IMR-90 (cell line): ENCODE data around the gene PUDP. TPM values are rescaled to one million over a fixed set of nuclear protein-coding genes. Genes with fewer than 3 reads are reported as not detected.

Source experiments
- ATAC-seq: fragments of 200-7000 bp; cut with Tn5 transposase; 2 replicates; pipeline ENCODE4 v1.9.1; 2020; ENCODE audit warnings: low read depth, mild to moderate bottlenecking, moderate library complexity
- BruUV-seq: library from RNA; stranded (reverse); fragments of 400-500 nt; replicated peaks from 2 replicates; lab custom pipeline; 2021; lab: Mats Ljungman, UMichigan
- CTCF ChIA-PET: fragments of 300-600 bp; formaldehyde crosslinking; extraction: SDS; loops from one replicate; lab custom pipeline; 2021; ENCODE audit warnings: antibody characterized with exemption; lab: Yijun Ruan, JAX
- POLR2A ChIA-PET: fragments of 300-600 bp; sonication (Branson Sonifier 250); formaldehyde crosslinking; loops from one replicate; lab custom pipeline; 2022; ENCODE audit warnings: antibody characterized with exemption; ENCODE audit not compliant: unreplicated experiment; lab: Charles Lee
- DNase-seq: peaks from one replicate; pipeline ENCODE4 v3.0.0; 2013
- H2AFZ ChIP-seq: replicated peaks from 2 replicates; pipeline ENCODE3; 2013; ENCODE audit warnings: low read length, mild to moderate bottlenecking; ENCODE audit not compliant: poor library complexity
- H2AK5ac ChIP-seq: 2 replicates; pipeline ENCODE4 v1.6.1; 2013; ENCODE audit warnings: low read depth, low read length, inconsistent platforms
- H2AK9ac ChIP-seq: replicated peaks from 2 replicates; pipeline ENCODE3; 2013; ENCODE audit warnings: mild to moderate bottlenecking, low read depth, low read length, moderate library complexity; ENCODE audit not compliant: poor library complexity
- H2BK120ac ChIP-seq: 2 replicates; pipeline ENCODE4 v1.6.1; 2013; ENCODE audit warnings: low read depth, low read length, inconsistent platforms
- H2BK15ac ChIP-seq: 3 replicates; pipeline ENCODE4 v1.6.1; 2013; ENCODE audit warnings: low read depth, low read length, inconsistent platforms
- H2BK20ac ChIP-seq: 2 replicates; pipeline ENCODE4 v1.6.1; 2013; ENCODE audit warnings: low read depth, mild to moderate bottlenecking, inconsistent platforms, low read length, moderate library complexity
- H2BK5ac ChIP-seq: 2 replicates; pipeline ENCODE4 v1.6.1; 2013; ENCODE audit warnings: mild to moderate bottlenecking, low read depth, low read length, inconsistent platforms; ENCODE audit not compliant: poor library complexity, severe bottlenecking
- H3K14ac ChIP-seq: replicated peaks from 2 replicates; pipeline ENCODE4 v1.6.1; 2013; ENCODE audit warnings: low read depth, low read length, inconsistent platforms
- H3K18ac ChIP-seq: 2 replicates; pipeline ENCODE4 v1.6.1; 2013; ENCODE audit warnings: low read depth, low read length, control low read depth
- H3K23ac ChIP-seq: 2 replicates; pipeline ENCODE4 v1.6.1; 2013; ENCODE audit warnings: low read depth, low read length, inconsistent platforms
- H3K27ac ChIP-seq: 2 replicates; pipeline ENCODE4 v1.5.1; 2013; ENCODE audit warnings: mild to moderate bottlenecking, control low read depth, low read length; ENCODE audit not compliant: insufficient read depth
- H3K27me3 ChIP-seq: 2 replicates; pipeline ENCODE4 v1.6.1; 2013; ENCODE audit warnings: low read length; ENCODE audit not compliant: control insufficient read depth, insufficient read depth
- H3K36me3 ChIP-seq: 2 replicates; pipeline ENCODE4 v1.6.1; 2013; ENCODE audit warnings: low read length, mixed read lengths; ENCODE audit not compliant: control insufficient read depth, insufficient read depth
- H3K4ac ChIP-seq: 2 replicates; pipeline ENCODE4 v1.6.1; 2013; ENCODE audit warnings: low read depth, low read length, inconsistent platforms
- H3K4me1 ChIP-seq: 2 replicates; pipeline ENCODE4 v1.6.1; 2013; ENCODE audit warnings: low read length, mixed read lengths; ENCODE audit not compliant: control insufficient read depth, insufficient read depth
- H3K4me2 ChIP-seq: 2 replicates; pipeline ENCODE4 v1.6.1; 2013; ENCODE audit warnings: low read depth, mild to moderate bottlenecking, control low read depth, low read length, moderate library complexity
- H3K4me3 ChIP-seq: 2 replicates; pipeline ENCODE4 v1.5.1; 2013; ENCODE audit warnings: low read depth, mild to moderate bottlenecking, control low read depth, low read length, moderate library complexity; ENCODE audit not compliant: insufficient read depth
- H3K56ac ChIP-seq: 2 replicates; pipeline ENCODE4 v1.6.1; 2013; ENCODE audit warnings: low read length, inconsistent platforms; ENCODE audit not compliant: insufficient read depth; ENCODE audit errors: extremely low read depth
- H3K79me1 ChIP-seq, 2 experiments: 2 replicates each; pipeline ENCODE4 v1.6.1; 2013; ENCODE audit warnings: low read length in 2 of 2, inconsistent platforms in 1 of 2, low read depth in 1 of 2
- H3K9ac ChIP-seq: 2 replicates; pipeline ENCODE4 v1.6.1; 2013; ENCODE audit warnings: low read depth, low read length, control low read depth
- H3K9me1 ChIP-seq: 2 replicates; pipeline ENCODE4 v1.6.1; 2013; ENCODE audit warnings: low read length, inconsistent platforms; ENCODE audit not compliant: insufficient read depth
- H3K9me3 ChIP-seq: 2 replicates; pipeline ENCODE4 v1.6.1; 2013; ENCODE audit warnings: low read length; ENCODE audit not compliant: control insufficient read depth, insufficient read depth
- H4K20me1 ChIP-seq: 2 replicates; pipeline ENCODE4 v1.6.1; 2013; ENCODE audit warnings: low read length, inconsistent platforms; ENCODE audit not compliant: insufficient read depth
- H4K5ac ChIP-seq: 2 replicates; pipeline ENCODE4 v1.6.1; 2013; ENCODE audit warnings: mild to moderate bottlenecking, low read depth, low read length, control low read depth
- H4K8ac ChIP-seq, 2 experiments: 2 replicates each; pipeline ENCODE4 v1.6.1; 2013; ENCODE audit warnings: low read depth in 2 of 2, low read length in 2 of 2, control low read depth in 1 of 2, inconsistent platforms in 1 of 2
- H4K91ac ChIP-seq: 2 replicates; pipeline ENCODE4 v1.6.1; 2013; ENCODE audit warnings: low read depth, low read length, inconsistent platforms; ENCODE audit not compliant: insufficient read depth
- CEBPB ChIP-seq: IDR thresholded peaks from 2 replicates; pipeline ENCODE4 v1.6.1; 2012; ENCODE audit warnings: low read depth, low read length, improper control_type of control experiment
- RAD21 ChIP-seq: IDR thresholded peaks from 2 replicates; pipeline ENCODE4 v1.6.1; 2012; ENCODE audit warnings: low read length, improper control_type of control experiment
- WGBS, 2 experiments: methylation state at CpG; one replicate each; pipeline versions ENCODE4 v1.1.5 to v1.1.7; 2013; ENCODE audit warnings: missing lambda C conversion rate in 2 of 2; ENCODE audit not compliant: insufficient read length in 1 of 2; ENCODE audit errors: extremely low coverage in 2 of 2; 5-methylcytosine and 5-hydroxymethylcytosine counted together
- dilution Hi-C: fragments of 300-500 bp; cut with HindIII; formaldehyde crosslinking; loops from one replicate; pipeline ENCODE4 v1.14.3; 2018; ENCODE audit warnings: low sequenced_read_pairs; ENCODE audit not compliant: unreplicated experiment
- in situ Hi-C: fragments of 300-500 bp; cut with MboI; formaldehyde crosslinking; loops from 3 replicates; pipeline ENCODE4 v1.14.3; 2019; ENCODE audit warnings: low sequenced_read_pairs, inconsistent platforms, mixed read lengths
- intact Hi-C: fragments of 100-400 bp; cut with micrococcal nuclease; formaldehyde crosslinking; loops from 2 replicates; pipeline ENCODE4 v1.10.0; 2022
- polyA plus RNA-seq, 3 experiments: library from polyadenylated mRNA; depleted of rRNA; stranded (reverse); fragments of >200 nt; gene quantifications; 2 replicates each; pipeline ENCODE4 v1.2.3, GENCODE V29; 2012; ENCODE audit warnings: low replicate concordance in 1 of 3
- total RNA-seq: library from RNA; depleted of rRNA; stranded (reverse); fragments of >200 nt; gene quantifications from 2 replicates; pipeline ENCODE4 v1.2.3, GENCODE V29; 2012

PUDP gene
- total and polyA plus RNA-seq, 2 of the 4 experiments (the other 2 are of a cell fraction), result 22.2 to 28.6 TPM

DNA sequence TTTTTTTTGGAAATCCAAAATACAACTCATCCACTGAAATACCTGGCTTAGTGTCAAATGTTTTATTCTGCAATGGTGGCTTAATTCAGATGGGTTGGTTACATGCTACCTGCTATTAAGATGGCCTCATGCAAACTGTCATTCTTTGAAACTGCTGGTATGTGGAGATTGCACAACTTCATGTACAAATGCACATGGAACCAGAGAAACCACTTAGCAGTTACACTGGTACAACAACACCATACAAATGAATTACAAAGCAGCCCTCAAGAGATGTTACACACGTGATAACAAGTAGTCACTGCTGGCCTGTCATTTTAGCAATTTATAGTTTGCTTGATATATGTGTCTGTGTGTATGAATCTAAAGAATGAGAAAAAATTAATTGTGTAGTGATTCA lies 85.0 kb downstream of the PUDP start:
- H2BK20ac ChIP-seq, result no peak overlapping the region
- TF ChIP-seq CEBPB (peak; percentile 89), RAD21 (no peak)
- no peak overlapping the region for H3K18ac ChIP-seq
- H3K79me1 ChIP-seq, result peaks cover 0 to 9% of the 10 kb centered on the region in 2 experiments; a peak in 2 of 4 replicates
- H3K36me3 ChIP-seq, result peaks cover 2% of the 10 kb centered on the region; the same call in 1 of the 2 replicates
- DNase-seq (no peak), ATAC-seq (no peak)
- intact Hi-C loops (no loop called here), dilution Hi-C loops (no loop called here), in situ Hi-C loops (no loop called here)
- no peak overlapping the region for H2BK15ac ChIP-seq
- POLR2A ChIA-PET, result interaction anchor here (0.6 kb wide), 1 partner anchor 11 kb away, joined by 4 read pairs; no protein-coding TSS in a partner anchor
- H2BK5ac ChIP-seq, result no peak overlapping the region
- H4K8ac ChIP-seq, result no peak overlapping the region
- no peak overlapping the region for H4K91ac ChIP-seq
- no TSS peak for BruUV-seq
- no CpG with 5 or more reads among the region's 1 CpG for WGBS, 2 experiments
- no peak overlapping the region for H3K9ac ChIP-seq
- H3K4ac ChIP-seq, result no peak overlapping the region
- H4K5ac ChIP-seq, result no peak overlapping the region
- H3K9me1 ChIP-seq, result peaks cover 5% of the 10 kb centered on the region; the same call in 1 of the 2 replicates
- no peak overlapping the region for H2AK9ac ChIP-seq
- H3K4me2 ChIP-seq, result no peak overlapping the region
- H3K56ac ChIP-seq, result no peak overlapping the region
- no peaks in the 10 kb centered on the region for H3K9me3 ChIP-seq
- peaks cover 4% of the 10 kb centered on the region for H3K4me1 ChIP-seq
- CTCF ChIA-PET, result no interaction called here
- no peaks in the 10 kb centered on the region for H3K27me3 ChIP-seq
- H4K20me1 ChIP-seq, result peaks cover 2% of the 10 kb centered on the region; the same call in 1 of the 2 replicates
- H2BK120ac ChIP-seq, result no peak overlapping the region
- H3K23ac ChIP-seq, result no peak overlapping the region
- no peak overlapping the region for H3K14ac ChIP-seq
- no peak overlapping the region for H2AFZ ChIP-seq
- no peak overlapping the region for H2AK5ac ChIP-seq
- H3K4me3 ChIP-seq, result no peak overlapping the region
- H3K27ac ChIP-seq, result no peak overlapping the region
